ENCODE measurements around the gene TBC1D22A. TPM values are rescaled to one million over a fixed set of nuclear protein-coding genes. Genes with fewer than 3 reads are reported as not detected.

TBC1D22A gene
- total RNA-seq, 2 donors from 2014 or later = 21.0 to 27.9 TPM

DNA sequence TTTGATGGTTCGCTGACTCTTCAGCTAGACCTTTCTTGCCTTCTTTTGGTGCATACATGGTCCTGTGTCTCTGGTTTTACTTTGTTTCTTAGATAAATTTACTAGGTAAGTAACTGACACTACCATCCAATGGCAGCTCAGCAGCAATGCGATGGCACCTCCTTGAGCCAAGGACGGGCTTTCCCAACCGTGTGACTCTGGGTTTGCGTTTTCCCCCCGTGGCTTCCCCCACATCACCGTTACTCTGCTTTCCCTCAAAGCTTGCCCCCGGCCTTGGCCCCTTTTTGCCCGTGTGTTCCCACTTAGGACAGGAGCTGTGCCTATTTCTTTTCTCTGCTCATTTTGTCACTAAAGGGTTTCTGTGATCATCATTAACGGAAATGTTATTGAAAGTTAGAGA, 41.5 kb downstream of the TBC1D22A start:
- Histone ChIP-seq H3K9me3 (ENCODE audit: control insufficient read depth, low read length) (no peaks in the 10 kb centered on the region), H3K27ac (ENCODE audit: low read depth, low read length) (no peak overlapping the region), H3K4me3 (ENCODE audit: low read length) (no peak overlapping the region), H3K4me1 (ENCODE audit: control insufficient read depth, insufficient read depth, low read length) (peaks cover 5% of the 10 kb centered on the region), H3K9ac (ENCODE audit: extremely low read depth, low read length, poor library complexity, severe bottlenecking) (no peak overlapping the region), H3K36me3 (ENCODE audit: control insufficient read depth, insufficient read depth, low read length) (peaks cover 38% of the 10 kb centered on the region), H3K27me3 (ENCODE audit: control insufficient read depth, insufficient read depth, low read length, poor library complexity, severe bottlenecking) (no peaks in the 10 kb centered on the region)
- no peaks in the 10 kb centered on the region for H3K27me3 Mint-ChIP-seq (ENCODE audit: insufficient read depth)
- DNase-seq = no peak
- H3K27ac Mint-ChIP-seq = no peak overlapping the region
- H3K4me1 Mint-ChIP-seq = peaks cover 14% of the 10 kb centered on the region
- no peaks in the 10 kb centered on the region for H3K9me3 Mint-ChIP-seq
- 86 to 89% methylated on average over 6 to 9 of the region's 10 CpGs for WGBS, 2 experiments (ENCODE audit: insufficient coverage in 1 of 2, insufficient read length in 1 of 2)
- TF ChIP-seq, protein P1, sequence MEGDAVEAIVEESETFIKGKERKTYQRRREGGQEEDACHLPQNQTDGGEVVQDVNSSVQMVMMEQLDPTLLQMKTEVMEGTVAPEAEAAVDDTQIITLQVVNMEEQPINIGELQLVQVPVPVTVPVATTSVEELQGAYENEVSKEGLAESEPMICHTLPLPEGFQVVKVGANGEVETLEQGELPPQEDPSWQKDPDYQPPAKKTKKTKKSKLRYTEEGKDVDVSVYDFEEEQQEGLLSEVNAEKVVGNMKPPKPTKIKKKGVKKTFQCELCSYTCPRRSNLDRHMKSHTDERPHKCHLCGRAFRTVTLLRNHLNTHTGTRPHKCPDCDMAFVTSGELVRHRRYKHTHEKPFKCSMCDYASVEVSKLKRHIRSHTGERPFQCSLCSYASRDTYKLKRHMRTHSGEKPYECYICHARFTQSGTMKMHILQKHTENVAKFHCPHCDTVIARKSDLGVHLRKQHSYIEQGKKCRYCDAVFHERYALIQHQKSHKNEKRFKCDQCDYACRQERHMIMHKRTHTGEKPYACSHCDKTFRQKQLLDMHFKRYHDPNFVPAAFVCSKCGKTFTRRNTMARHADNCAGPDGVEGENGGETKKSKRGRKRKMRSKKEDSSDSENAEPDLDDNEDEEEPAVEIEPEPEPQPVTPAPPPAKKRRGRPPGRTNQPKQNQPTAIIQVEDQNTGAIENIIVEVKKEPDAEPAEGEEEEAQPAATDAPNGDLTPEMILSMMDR (conservative IDR thresholded peaks at IDR 0.05) = no peak
- peaks cover 52% of the 10 kb centered on the region for H3K36me3 Mint-ChIP-seq (ENCODE audit: low read depth)
- H3K4me3 Mint-ChIP-seq = no peak overlapping the region

DNA sequence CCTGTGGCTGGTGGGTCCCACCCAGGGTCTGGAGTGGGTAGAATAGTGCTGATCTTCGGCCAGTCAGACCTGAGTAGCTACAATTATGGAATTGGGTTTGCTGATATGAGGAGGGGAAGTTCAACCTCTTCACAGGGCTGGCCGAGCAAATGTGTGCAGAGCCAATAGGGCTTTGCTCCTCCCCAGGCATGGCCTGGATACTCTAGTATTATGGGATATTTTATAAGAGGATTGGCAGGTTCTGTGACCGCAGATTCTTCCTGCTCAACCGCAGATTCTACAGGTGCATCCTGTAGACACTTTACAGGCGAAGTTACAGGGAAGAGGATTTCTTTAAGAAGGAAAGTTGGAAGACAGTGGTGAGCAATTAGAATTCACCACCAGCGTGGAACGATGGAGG, 44.3 kb downstream of the TBC1D22A start:
- TF ChIP-seq, protein P1 (conservative IDR thresholded peaks at IDR 0.05) = no peak
- H3K27me3 ChIP-seq (ENCODE audit: control insufficient read depth, insufficient read depth, low read length, poor library complexity, severe bottlenecking) = no peaks in the 10 kb centered on the region
- H3K27me3 Mint-ChIP-seq (ENCODE audit: insufficient read depth) = no peaks in the 10 kb centered on the region
- peaks cover 35% of the 10 kb centered on the region for H3K36me3 Mint-ChIP-seq (ENCODE audit: low read depth)
- H3K4me1 ChIP-seq (ENCODE audit: control insufficient read depth, insufficient read depth, low read length) = peaks cover 5% of the 10 kb centered on the region
- no peaks in the 10 kb centered on the region for H3K9me3 ChIP-seq (ENCODE audit: control insufficient read depth, low read length)
- H3K4me1 Mint-ChIP-seq = peaks cover 11% of the 10 kb centered on the region
- H3K4me3 Mint-ChIP-seq = no peak overlapping the region
- no peak overlapping the region for H3K9ac ChIP-seq (ENCODE audit: extremely low read depth, low read length, poor library complexity, severe bottlenecking)
- peaks cover 27% of the 10 kb centered on the region for H3K36me3 ChIP-seq (ENCODE audit: control insufficient read depth, insufficient read depth, low read length)
- no peak overlapping the region for H3K4me3 ChIP-seq (ENCODE audit: low read length)
- peak; percentile 32 for DNase-seq
- H3K9me3 Mint-ChIP-seq = no peaks in the 10 kb centered on the region
- no peak overlapping the region for H3K27ac ChIP-seq (ENCODE audit: low read depth, low read length)
- WGBS, 2 experiments (ENCODE audit: insufficient coverage in 1 of 2, insufficient read length in 1 of 2) = 96 to 98% methylated on average over 6 to 7 of the region's 7 CpGs
- no peak overlapping the region for H3K27ac Mint-ChIP-seq

DNA sequence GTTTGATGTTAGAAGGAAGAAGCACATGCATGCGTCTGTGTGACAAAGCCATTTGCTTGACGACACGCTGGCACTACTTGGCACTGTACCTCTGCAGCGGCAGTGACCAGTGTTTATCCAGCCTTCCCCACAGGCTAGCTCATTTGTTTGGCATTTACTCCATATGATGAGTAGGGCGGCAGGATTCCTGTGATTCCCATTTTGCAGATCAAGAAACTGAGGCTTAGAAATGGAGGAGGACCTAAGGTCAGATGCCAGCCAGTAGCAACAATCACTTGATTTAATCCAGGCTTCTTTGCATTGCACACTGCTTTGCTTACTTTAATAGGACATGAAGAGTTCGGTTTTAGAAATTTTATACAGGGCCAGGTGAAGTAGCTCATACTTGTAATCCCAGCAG, 45.0 kb downstream of the TBC1D22A start:
- Histone ChIP-seq H3K9ac (ENCODE audit: extremely low read depth, low read length, poor library complexity, severe bottlenecking) (no peak overlapping the region), H3K27ac (ENCODE audit: low read depth, low read length) (no peak overlapping the region), H3K9me3 (ENCODE audit: control insufficient read depth, low read length) (no peaks in the 10 kb centered on the region), H3K27me3 (ENCODE audit: control insufficient read depth, insufficient read depth, low read length, poor library complexity, severe bottlenecking) (no peaks in the 10 kb centered on the region), H3K4me1 (ENCODE audit: control insufficient read depth, insufficient read depth, low read length) (peaks cover 5% of the 10 kb centered on the region), H3K4me3 (ENCODE audit: low read length) (no peak overlapping the region), H3K36me3 (ENCODE audit: control insufficient read depth, insufficient read depth, low read length) (peaks cover 27% of the 10 kb centered on the region)
- TF ChIP-seq, protein P1 (conservative IDR thresholded peaks at IDR 0.05) = no peak
- peaks cover 29% of the 10 kb centered on the region for H3K36me3 Mint-ChIP-seq (ENCODE audit: low read depth)
- H3K27me3 Mint-ChIP-seq (ENCODE audit: insufficient read depth) = no peaks in the 10 kb centered on the region
- peaks cover 9% of the 10 kb centered on the region for H3K4me1 Mint-ChIP-seq
- H3K27ac Mint-ChIP-seq = no peak overlapping the region
- WGBS, 2 experiments (ENCODE audit: insufficient coverage in 1 of 2, insufficient read length in 1 of 2) = 95 to 96% methylated on average over 4 to 6 of the region's 6 CpGs
- no peaks in the 10 kb centered on the region for H3K9me3 Mint-ChIP-seq
- no peak overlapping the region for H3K4me3 Mint-ChIP-seq
- DNase-seq = no peak

All from endodermal cell (in vitro differentiated cells).